Activated T-cell treated with anti-CD3 and anti-CD28 coated beads, Interleukin-2, amount 50 U/mL, for 1 hour (primary cell): ENCODE results near the gene RPL12.
"Not testable (repeated sequence)": the region's sequence is repeated elsewhere in the genome, so short reads cannot be mapped to it uniquely, and the experiment has no call there.

ENCODE experiments used
- DNase-seq: peaks from one replicate; pipeline ENCODE4 v3.0.0-alpha.2; 2020

Gene RPL12

DNA sequence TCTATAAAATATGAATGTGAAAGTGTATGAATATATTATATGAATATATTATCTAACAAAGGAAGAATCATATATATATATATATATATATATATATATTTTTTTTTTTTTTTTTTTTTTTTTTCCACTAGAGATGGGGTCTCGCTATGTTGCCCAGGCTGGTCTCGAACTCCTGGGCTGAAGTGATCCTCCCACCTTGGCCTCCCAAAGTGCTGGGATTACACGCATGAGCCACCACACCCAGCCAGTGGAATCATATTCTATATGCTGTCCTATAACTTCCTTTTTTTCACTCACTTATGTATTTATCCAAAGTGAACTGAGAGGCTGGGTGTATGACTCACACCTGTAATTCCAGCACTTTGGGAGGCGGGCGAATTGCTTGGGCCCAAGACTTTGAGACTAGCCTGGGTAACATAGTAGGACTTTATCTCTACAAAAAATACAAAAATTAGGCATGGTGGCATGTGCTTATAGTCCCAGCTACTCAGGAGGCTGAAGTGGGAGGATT is 15.3 kb upstream of the RPL12 start:
- not testable (repeated sequence) for DNase-seq

DNA sequence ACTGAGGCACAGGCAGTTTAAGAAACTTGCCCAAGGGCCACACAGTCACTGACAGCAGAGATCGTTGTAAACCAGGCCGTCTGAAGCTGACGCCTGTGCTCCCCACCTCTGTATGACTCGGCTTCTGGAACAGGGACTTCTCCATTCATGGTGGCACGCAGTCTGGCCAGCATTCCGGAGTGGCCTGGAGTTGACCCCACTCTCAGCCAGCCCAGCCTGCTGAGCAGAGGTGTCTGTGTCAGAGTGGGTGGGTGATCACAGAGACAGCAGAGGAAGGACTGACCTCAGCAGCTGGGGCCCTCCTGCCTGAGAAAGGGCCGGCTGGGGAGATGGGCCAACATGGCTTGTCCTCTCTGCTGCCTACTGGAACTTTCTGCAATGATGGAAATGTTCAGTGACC is 12.7 kb upstream of the RPL12 start:
- no peak for DNase-seq

DNA sequence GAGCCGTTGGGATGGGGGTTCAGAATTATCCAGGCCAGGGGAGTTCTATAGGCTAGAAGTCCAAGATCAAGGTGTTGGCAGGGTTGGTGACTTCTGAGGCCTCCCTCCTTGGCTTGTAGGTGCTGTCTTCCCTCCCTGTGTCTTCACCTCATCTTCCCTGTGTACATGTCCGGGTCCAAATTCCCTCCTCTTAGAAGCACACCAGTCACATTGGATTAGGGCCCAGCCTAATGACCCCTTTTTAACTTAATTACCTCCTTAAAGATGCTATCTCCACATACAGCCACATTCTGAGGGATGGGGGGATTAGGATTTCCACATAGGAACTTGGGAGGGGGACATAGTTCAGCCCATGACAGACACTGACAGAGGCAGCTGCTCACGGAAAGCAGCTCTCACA is 12.2 kb upstream of the RPL12 start:
- no peak for DNase-seq

- DNase-seq, result no peak
Observed at GRCh38 chr9:127458921-127459320, 7.7 kb upstream of the RPL12 start.

GRCh38 chr9:127457191-127457878 is 6.1 kb upstream of the RPL12 start:
- DNase-seq, result no peak

DNA sequence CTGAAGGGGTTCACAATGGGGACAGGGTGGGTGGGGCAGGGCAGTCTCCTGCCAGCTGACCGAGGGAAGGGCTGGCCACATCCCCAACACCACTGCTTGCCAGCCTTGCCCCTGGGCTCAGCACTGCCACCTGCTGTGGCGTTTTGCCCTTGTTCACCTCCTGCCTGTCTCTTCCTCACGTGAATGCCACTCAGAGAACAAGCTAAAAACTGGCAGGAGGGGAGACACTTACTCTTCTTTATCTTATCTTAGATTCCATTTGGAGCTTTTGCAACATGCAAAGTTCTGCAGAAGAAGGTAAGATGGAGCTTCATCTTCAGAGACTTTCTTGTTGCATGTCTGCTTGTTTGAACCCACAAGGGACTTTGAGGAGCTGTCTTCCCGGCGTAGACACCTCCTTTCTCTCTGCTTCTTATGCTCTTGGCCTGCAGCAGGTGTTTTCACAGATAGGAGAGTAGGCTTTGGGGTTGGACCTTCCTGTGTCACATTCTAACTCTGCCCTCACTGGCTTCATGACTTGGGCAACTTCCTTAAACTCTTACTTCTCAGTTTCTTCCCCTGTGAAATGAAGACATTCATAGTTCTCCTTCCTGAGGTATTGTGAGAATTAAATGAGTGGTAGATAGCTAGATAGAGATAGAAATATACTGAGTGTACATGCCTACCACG is 4.3 kb upstream of the RPL12 start:
- peak; percentile 34 for DNase-seq

DNA sequence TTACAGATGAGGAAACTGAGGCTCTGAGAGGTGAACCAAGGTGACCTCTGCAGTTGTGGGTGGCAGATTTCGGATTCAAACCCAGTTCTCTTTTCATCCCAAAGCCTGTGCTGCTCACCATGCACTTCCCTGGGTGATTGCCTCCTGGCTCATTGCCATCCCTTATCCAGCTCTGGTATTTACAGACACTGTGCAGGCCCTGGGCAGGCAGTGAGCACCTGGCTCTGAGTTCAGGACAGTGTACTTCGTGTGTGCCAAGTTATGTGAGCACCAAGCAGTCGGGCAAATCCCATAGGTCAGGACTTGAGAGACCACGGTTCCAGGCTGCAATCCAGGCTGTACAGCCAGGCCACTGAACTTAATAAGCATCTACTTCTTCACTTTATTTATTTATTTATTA is 1.5 kb upstream of the RPL12 start:
- no peak for DNase-seq

- peak; percentile 58 for DNase-seq
Observed at GRCh38 chr9:127451858-127452656, 851 bp upstream of the RPL12 start.

DNA sequence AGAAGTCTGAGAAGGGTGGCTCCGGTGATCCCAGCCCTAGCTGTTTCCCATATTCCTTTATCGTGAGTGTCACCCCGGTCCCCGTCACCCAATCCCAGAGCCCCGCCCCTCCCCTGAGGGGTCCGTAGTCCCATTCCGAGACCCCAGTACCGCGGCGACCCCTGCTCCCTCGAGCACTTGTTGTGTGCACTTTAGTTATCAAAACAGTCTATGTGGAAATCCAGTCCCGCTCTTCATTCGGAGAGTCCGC is 327 bp upstream of the RPL12 start:
- DNase-seq, result no peak

DNA sequence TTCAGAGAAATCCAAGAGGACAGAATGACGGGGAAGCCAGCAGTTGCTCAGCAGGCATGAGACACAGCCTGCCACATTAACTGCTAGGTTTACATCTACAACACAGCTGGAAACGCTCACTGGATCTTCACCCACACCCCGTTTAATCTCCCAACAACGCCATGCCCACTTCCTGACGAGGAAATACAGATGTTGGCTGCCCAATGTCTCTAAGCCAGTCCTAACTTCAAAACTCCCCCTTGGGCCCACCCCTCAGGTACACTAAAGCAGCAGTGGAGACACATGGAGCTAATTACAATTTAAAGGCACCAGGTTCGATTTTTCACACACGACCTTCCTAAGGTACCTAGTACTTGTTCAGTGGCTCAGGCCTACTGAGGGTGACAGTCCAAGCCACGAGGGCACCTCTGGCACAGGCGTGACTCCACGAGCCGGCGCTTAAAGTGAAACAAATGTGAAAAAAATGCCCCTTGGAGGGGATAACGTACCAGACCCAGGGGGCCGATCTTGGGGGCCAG is 904 bp downstream of the RPL12 start:
- DNase-seq, result no peak

- no peak for DNase-seq
Observed at GRCh38 chr9:127449332-127449966, 1.8 kb downstream of the RPL12 start.

- DNase-seq, result no peak
Observed at GRCh38 chr9:127448112-127448805, 2.9 kb downstream of the RPL12 start.

- no peak for DNase-seq
Observed at GRCh38 chr9:127447416-127448111, 3.6 kb downstream of the RPL12 start.

- DNase-seq, result no peak
Observed at GRCh38 chr9:127446713-127447415, 4.3 kb downstream of the RPL12 start.

- no peak for DNase-seq
Observed at GRCh38 chr9:127445851-127446712, 5.1 kb downstream of the RPL12 start.

- DNase-seq, result no peak
Observed at GRCh38 chr9:127444921-127445850, 6.0 kb downstream of the RPL12 start.

DNA sequence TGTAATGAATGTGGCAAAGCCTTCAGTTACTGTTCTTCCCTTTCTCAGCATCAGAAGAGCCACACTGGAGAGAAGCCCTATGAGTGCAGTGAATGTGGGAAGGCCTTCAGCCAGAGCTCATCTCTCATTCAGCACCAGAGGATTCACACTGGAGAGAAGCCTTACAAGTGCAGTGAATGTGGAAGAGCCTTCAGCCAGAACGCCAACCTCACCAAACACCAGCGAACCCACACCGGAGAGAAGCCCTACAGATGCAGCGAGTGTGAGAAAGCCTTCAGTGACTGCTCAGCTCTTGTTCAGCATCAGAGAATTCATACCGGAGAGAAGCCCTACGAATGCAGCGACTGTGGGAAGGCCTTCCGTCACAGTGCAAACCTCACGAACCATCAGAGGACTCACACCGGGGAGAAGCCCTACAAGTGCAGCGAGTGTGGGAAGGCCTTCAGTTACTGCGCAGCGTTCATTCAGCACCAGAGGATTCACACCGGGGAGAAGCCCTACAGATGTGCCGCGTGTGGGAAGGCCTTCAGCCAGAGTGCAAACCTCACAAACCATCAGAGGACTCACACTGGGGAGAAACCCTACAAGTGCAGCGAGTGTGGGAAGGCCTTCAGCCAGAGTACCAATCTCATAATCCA is 6.8 kb downstream of the RPL12 start:
- DNase-seq, result no peak

DNA sequence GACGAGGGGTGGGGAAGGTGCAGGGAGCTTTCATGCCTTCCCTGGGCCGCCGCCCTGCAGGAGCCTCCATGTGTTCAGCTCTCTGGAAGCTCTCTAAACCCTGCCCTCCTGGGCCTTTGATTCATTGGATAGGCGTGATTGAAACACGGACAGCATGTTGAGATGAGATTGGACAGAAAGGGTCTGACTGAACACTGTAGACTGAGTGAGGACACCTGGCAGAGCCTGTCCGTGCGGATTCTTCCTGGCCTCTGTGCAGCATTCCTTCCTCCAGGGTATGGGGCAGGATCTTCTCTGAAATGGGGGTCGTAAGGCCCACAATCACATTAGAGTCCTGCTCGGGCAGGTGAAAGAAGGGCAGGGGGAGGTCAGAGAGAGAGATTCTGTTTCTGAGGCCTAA is 12.8 kb downstream of the RPL12 start:
- no peak for DNase-seq
